Lower lobe of right lung (tissue), 2 donors: Measurements from ENCODE around the gene ACAA2. TPM values are rescaled to one million over a fixed set of nuclear protein-coding genes. Genes with fewer than 3 reads are reported as not detected.

Experiments used
- ATAC-seq, 2 donors: fragments of 200-7000 bp; cut with Tn5 transposase; one replicate each; pipeline ENCODE4 v1.9.1; 2020 to 2022; ENCODE audit warnings: mild to moderate bottlenecking in 2 of 2, moderate library complexity in 2 of 2
- DNase-seq: peaks from one replicate; pipeline ENCODE4 v3.0.0-alpha.2; 2020
- H3K27ac ChIP-seq: fragments of 200-600 bp; one replicate; pipeline ENCODE4 v1.8.0; 2022
- H3K27me3 ChIP-seq: fragments of 200-600 bp; one replicate; pipeline ENCODE4 v1.8.0; 2022; ENCODE audit warnings: low read depth
- H3K36me3 ChIP-seq: fragments of 200-600 bp; one replicate; pipeline ENCODE4 v1.8.0; 2022; ENCODE audit warnings: mild to moderate bottlenecking
- H3K4me1 ChIP-seq: fragments of 200-600 bp; one replicate; pipeline ENCODE4 v1.8.0; 2022
- H3K4me3 ChIP-seq: fragments of 200-600 bp; one replicate; pipeline ENCODE4 v1.8.0; 2022; ENCODE audit warnings: mild to moderate bottlenecking
- H3K9me3 ChIP-seq: fragments of 200-600 bp; one replicate; pipeline ENCODE4 v1.8.0; 2022
- CTCF ChIP-seq: fragments of 200-600 bp; IDR thresholded peaks from one replicate; pipeline ENCODE4 v1.8.0; 2022; ENCODE audit warnings: antibody characterized with exemption, mild to moderate bottlenecking
- intact Hi-C: fragments of 100-400 bp; cut with DNase I; formaldehyde crosslinking; loops from one replicate; pipeline ENCODE4 v1.11.0; 2022
- long read RNA-seq: library from polyadenylated mRNA; unstranded; transcript quantifications from one replicate; pipeline ENCODE4 v2.0.0, GENCODE V29; 2021
- total RNA-seq: library from RNA; stranded (reverse); fragmentation: NEBNext Ultra II Directional; extraction: Animal tissue kit (Norgen Biotek cat#: 25700); gene quantifications from one replicate; pipeline ENCODE4 v1.2.1, GENCODE V29; 2021
- donor health status: DM: no; HTN: yes; CAD: no; lungs with severe emphysema.

The ACAA2 gene
- 71.3 TPM for total RNA-seq
- long read RNA-seq, transcript ACAA2-201 (10 exons, 3,350 nt) = major isoform, 60 of 74 reads
- long read RNA-seq, partial matches to known transcripts = 5 of 74 reads
- long read RNA-seq, other reads (novel, unspliced or antisense) = 8 of 74 reads

- H3K9me3 ChIP-seq = no peaks in the 10 kb centered on the region
- H3K27ac ChIP-seq = peak within 1 kb of the TSS; percentile 99
- peak; percentile 91 for DNase-seq
- intact Hi-C loops = no loop called here
- peaks cover 35% of the 10 kb centered on the region for H3K4me1 ChIP-seq
- peak; percentile 98 for ATAC-seq
- TF ChIP-seq CTCF = no peak
- peak within 1 kb of the TSS; percentile 88 for H3K4me3 ChIP-seq
- no peaks in the 10 kb centered on the region for H3K36me3 ChIP-seq
- H3K27me3 ChIP-seq = no peaks in the 10 kb centered on the region
Observed at GRCh38 chr18:49813319-49814146, at the start of gene ACAA2. ACAA2 (minus strand) TSS chr18:49813533; CDS start chr18:49813484, 49 bp downstream.

GRCh38 chr18:49862656-49863385, 49.5 kb upstream of the ACAA2 start:
- Histone ChIP-seq H3K27me3 (no peaks in the 10 kb centered on the region), H3K9me3 (no peaks in the 10 kb centered on the region), H3K4me3 (no peak overlapping the region), H3K4me1 (peaks cover 14% of the 10 kb centered on the region), H3K27ac (no peak overlapping the region), H3K36me3 (no peaks in the 10 kb centered on the region)
- ATAC-seq (no peak), DNase-seq (no peak)
- intact Hi-C loops = no loop called here
- TF ChIP-seq CTCF = no peak

GRCh38 chr18:49861659-49862058, 48.3 kb upstream of the ACAA2 start:
- DNase-seq (no peak), ATAC-seq (no peak)
- no peaks in the 10 kb centered on the region for H3K36me3 ChIP-seq
- peak; percentile 34 for TF ChIP-seq CTCF
- peaks cover 14% of the 10 kb centered on the region for H3K4me1 ChIP-seq
- H3K27me3 ChIP-seq = no peaks in the 10 kb centered on the region
- intact Hi-C loops = no loop called here
- no peak overlapping the region for H3K4me3 ChIP-seq
- H3K9me3 ChIP-seq = no peaks in the 10 kb centered on the region
- H3K27ac ChIP-seq = no peak overlapping the region

DNA sequence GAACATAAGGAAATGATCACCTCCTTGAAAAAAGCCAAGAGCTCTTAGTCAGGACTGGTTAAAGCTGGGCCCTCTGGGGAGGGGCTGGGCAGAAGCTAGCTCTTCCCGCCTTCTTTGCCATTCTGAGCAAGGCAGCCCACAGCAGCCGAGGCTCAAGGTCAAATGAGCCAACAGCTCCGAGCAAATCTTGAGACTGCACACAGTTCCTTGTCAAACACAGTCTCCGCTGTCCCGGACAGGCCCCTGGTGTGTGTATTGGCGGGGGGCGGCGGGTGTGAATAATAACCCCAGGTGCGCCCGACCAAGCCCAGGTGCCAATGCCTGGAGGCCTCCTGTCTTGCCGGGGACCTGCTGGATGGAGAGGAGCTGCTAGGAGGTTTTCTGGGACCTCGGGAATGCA, 46.4 kb upstream of the ACAA2 start:
- DNase-seq = no peak
- no peaks in the 10 kb centered on the region for H3K9me3 ChIP-seq
- intact Hi-C loops = no loop called here
- peak overlapping the region; percentile 59 for H3K27ac ChIP-seq
- H3K4me3 ChIP-seq = no peak overlapping the region
- TF ChIP-seq CTCF = no peak
- ATAC-seq = peak in 1 of 2 donors; percentile 38
- H3K36me3 ChIP-seq = no peaks in the 10 kb centered on the region
- no peaks in the 10 kb centered on the region for H3K27me3 ChIP-seq
- H3K4me1 ChIP-seq = peaks cover 14% of the 10 kb centered on the region

DNA sequence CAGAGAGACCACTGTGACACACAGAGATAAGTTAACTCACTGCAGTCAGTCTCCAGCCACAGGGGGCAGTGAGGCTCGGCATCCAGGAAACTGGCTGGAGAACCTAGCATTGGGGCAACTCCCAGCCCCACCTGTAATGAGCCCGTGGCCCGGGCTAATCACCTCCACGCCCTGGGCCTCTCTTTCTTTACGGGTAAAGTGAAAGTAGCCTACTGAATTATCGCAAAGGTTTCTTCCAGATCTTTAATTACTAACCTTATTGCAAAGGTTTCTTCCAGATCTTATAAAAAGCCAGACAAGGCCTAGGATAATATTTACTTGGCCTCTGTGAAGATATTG, 45.7 kb upstream of the ACAA2 start:
- Histone ChIP-seq H3K27ac (peak overlapping the region; percentile 59), H3K27me3 (no peaks in the 10 kb centered on the region), H3K4me1 (peaks cover 14% of the 10 kb centered on the region), H3K4me3 (no peak overlapping the region), H3K9me3 (no peaks in the 10 kb centered on the region), H3K36me3 (no peaks in the 10 kb centered on the region)
- peak; percentile 27 for TF ChIP-seq CTCF
- intact Hi-C loops = no loop called here
- no peak for DNase-seq
- peak; percentile 50 to 82 for ATAC-seq
